Fibroblast of lung (primary cell): ENCODE data around the gene ZDHHC3. TPM values are rescaled to one million over a fixed set of nuclear protein-coding genes. Genes with fewer than 3 reads are reported as not detected.

ENCODE experiments used
- DNase-seq, 2 donors: peaks; one replicate each; pipeline versions ENCODE4 v3.0.0 to v3.0.0-alpha.2; 2010; ENCODE audit warnings: low read depth in 2 of 2
- H2AFZ ChIP-seq: 2 replicates; pipeline ENCODE4 v1.5.1; 2012; ENCODE audit warnings: low read length, control low read depth, inconsistent platforms
- H3K27ac ChIP-seq: 2 replicates; pipeline ENCODE4 v1.5.1; 2011; ENCODE audit warnings: low read length, control low read depth; ENCODE audit not compliant: insufficient read depth
- H3K27me3 ChIP-seq: 2 replicates; pipeline ENCODE4 v1.5.1; 2011; ENCODE audit warnings: mild to moderate bottlenecking, low read length; ENCODE audit not compliant: control insufficient read depth, insufficient read depth
- H3K36me3 ChIP-seq: 2 replicates; pipeline ENCODE4 v1.5.1; 2011; ENCODE audit warnings: low read length; ENCODE audit not compliant: control insufficient read depth, insufficient read depth
- H3K4me1 ChIP-seq: 2 replicates; pipeline ENCODE4 v1.5.1; 2011; ENCODE audit warnings: low read length; ENCODE audit not compliant: control insufficient read depth, insufficient read depth; ENCODE audit errors: extremely low read depth
- H3K4me2 ChIP-seq: 2 replicates; pipeline ENCODE4 v1.5.1; 2011; ENCODE audit warnings: low read length, control low read depth; ENCODE audit not compliant: insufficient read depth; ENCODE audit errors: extremely low read depth
- H3K4me3 ChIP-seq, 4 experiments: fragments of 200-600 bp in 1 of 4; sonication (generic) in 1 of 4; replicated peaks in 1 of 4; 2 replicates each; pipeline ENCODE4 v1.5.1; 2011 to 2016; ENCODE audit warnings: low read length in 4 of 4, low read depth in 3 of 4, mild to moderate bottlenecking in 3 of 4, control low read depth in 2 of 4, inconsistent platforms in 1 of 4, mixed read lengths in 1 of 4; ENCODE audit not compliant: insufficient read depth in 1 of 4; ENCODE audit errors: control extremely low read depth in 1 of 4
- H3K79me2 ChIP-seq: 2 replicates; pipeline ENCODE4 v1.5.1; 2012; ENCODE audit warnings: mild to moderate bottlenecking, low read length, inconsistent platforms; ENCODE audit not compliant: control insufficient read depth, insufficient read depth
- H3K9ac ChIP-seq: 2 replicates; pipeline ENCODE4 v1.5.1; 2011; ENCODE audit warnings: mild to moderate bottlenecking, low read length, control low read depth; ENCODE audit not compliant: insufficient read depth
- H3K9me3 ChIP-seq: 2 replicates; pipeline ENCODE4 v1.5.1; 2012; ENCODE audit warnings: low read depth, low read length; ENCODE audit not compliant: control insufficient read depth, insufficient read depth
- H4K20me1 ChIP-seq: 2 replicates; pipeline ENCODE4 v1.5.1; 2011; ENCODE audit warnings: low read length; ENCODE audit not compliant: control insufficient read depth, insufficient read depth; ENCODE audit errors: extremely low read depth
- EZH2 ChIP-seq: IDR thresholded peaks from 2 replicates; pipeline ENCODE4 v1.5.1; 2012; ENCODE audit warnings: low read length, control low read depth, mild to moderate bottlenecking; ENCODE audit errors: missing control alignments
- polyA plus RNA-seq, 2 donors: library from polyadenylated mRNA; depleted of rRNA in 1 of 2; stranded (reverse) in 1 of 2; unstranded in 1 of 2; fragments of >200 nt; gene quantifications; 2 replicates each; pipeline ENCODE4 v1.2.1, GENCODE V29; 2011 to 2012; ENCODE audit warnings: missing spikeins in 1 of 2
- total RNA-seq: library from RNA; depleted of rRNA; stranded (reverse); fragments of >200 nt; gene quantifications from 2 replicates; pipeline ENCODE4 v1.2.1, GENCODE V29; 2014
- TF ChIP-seq, protein P1 (sequence below), 2 donors: IDR thresholded peaks in 1 of 2; conservative IDR thresholded peaks in 1 of 2; 1 replicate in 1 of 2; 2 replicates in 1 of 2; pipeline ENCODE4 v1.5.1; 2011 to 2012; ENCODE audit warnings: low read length in 2 of 2, control low read depth in 1 of 2, inconsistent platforms in 1 of 2, low read depth in 1 of 2, mild to moderate bottlenecking in 1 of 2

Gene ZDHHC3
- total and polyA plus RNA-seq, 2 donors (not counting 1 experiment from before 2014, with no cell fraction given) = 53.2 to 126 TPM

DNA sequence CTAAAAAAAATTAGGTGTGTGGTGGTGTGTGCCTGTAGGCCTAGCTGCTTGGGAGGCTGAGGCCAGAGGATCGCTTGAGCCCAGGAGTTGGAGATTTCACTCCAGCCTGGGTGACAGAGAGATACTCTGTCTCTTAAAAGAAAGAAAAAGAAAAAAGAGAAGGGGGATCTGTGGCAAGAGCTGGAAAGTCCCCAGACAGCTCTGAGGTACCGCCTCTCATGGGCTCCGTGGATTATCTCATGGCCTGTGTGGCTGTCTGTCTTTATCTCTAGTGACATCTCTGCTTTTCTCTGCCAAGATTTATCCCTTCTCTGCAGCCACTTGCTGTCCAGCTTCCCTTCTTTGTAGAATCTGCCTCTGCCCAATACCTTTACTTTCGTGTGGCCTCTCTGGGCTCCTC, 5.8 kb upstream of the ZDHHC3 start:
- no peak for TF ChIP-seq EZH2
- TF ChIP-seq, protein P1, sequence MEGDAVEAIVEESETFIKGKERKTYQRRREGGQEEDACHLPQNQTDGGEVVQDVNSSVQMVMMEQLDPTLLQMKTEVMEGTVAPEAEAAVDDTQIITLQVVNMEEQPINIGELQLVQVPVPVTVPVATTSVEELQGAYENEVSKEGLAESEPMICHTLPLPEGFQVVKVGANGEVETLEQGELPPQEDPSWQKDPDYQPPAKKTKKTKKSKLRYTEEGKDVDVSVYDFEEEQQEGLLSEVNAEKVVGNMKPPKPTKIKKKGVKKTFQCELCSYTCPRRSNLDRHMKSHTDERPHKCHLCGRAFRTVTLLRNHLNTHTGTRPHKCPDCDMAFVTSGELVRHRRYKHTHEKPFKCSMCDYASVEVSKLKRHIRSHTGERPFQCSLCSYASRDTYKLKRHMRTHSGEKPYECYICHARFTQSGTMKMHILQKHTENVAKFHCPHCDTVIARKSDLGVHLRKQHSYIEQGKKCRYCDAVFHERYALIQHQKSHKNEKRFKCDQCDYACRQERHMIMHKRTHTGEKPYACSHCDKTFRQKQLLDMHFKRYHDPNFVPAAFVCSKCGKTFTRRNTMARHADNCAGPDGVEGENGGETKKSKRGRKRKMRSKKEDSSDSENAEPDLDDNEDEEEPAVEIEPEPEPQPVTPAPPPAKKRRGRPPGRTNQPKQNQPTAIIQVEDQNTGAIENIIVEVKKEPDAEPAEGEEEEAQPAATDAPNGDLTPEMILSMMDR (conservative IDR thresholded peaks at IDR 0.05 in 1 of 2, IDR thresholded peaks at IDR 0.05 in 1 of 2; ENCODE audit: low read depth in 1 of 2, low read length in 2 of 2) = no peak
- DNase-seq = no peak
- no peaks in the 10 kb centered on the region for H3K9me3 ChIP-seq

DNA sequence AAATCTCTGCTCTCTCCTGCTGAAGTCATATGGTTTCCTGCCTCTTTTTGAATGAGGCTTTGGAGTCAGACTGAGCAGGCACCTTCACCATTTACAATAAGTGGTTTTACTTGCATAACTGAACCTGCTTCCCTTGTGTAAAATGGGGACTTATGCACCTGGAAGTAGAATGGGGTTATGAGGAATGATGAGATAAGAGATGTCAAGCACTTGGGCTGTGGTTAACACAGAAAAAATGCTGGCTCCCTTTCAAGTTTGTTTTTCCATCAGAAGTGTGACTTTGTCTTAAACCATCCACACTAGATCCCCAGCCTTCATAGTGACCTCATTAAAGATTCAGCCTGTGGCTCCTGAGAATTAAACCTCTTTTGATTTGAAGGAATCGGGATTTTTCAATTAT, 5.2 kb upstream of the ZDHHC3 start:
- H3K9ac ChIP-seq = no peak overlapping the region
- H3K36me3 ChIP-seq = peaks cover 1% of the 10 kb centered on the region
- H4K20me1 ChIP-seq = no peaks in the 10 kb centered on the region
- H3K4me2 ChIP-seq = no peak overlapping the region
- H3K4me1 ChIP-seq = peaks cover 3% of the 10 kb centered on the region
- H3K4me3 ChIP-seq = no peak overlapping the region
- TF ChIP-seq EZH2 = no peak
- DNase-seq = peak in 1 of 2 donors; percentile 68
- H2AFZ ChIP-seq = no peak overlapping the region
- H3K9me3 ChIP-seq = no peaks in the 10 kb centered on the region
- no peak overlapping the region for H3K27ac ChIP-seq
- no peaks in the 10 kb centered on the region for H3K27me3 ChIP-seq
- peaks cover 51% of the 10 kb centered on the region for H3K79me2 ChIP-seq

More for the DNA sequence above, 5.8 kb upstream of the ZDHHC3 start:
- H3K79me2 ChIP-seq = peaks cover 47% of the 10 kb centered on the region
- H3K9ac ChIP-seq = no peak overlapping the region
- H3K27ac ChIP-seq = no peak overlapping the region
- H3K4me3 ChIP-seq = no peak overlapping the region
- H3K4me1 ChIP-seq = peaks cover 3% of the 10 kb centered on the region
- no peak overlapping the region for H2AFZ ChIP-seq
- no peaks in the 10 kb centered on the region for H3K27me3 ChIP-seq
- H4K20me1 ChIP-seq = no peaks in the 10 kb centered on the region
- H3K36me3 ChIP-seq = peaks cover 1% of the 10 kb centered on the region
- no peak overlapping the region for H3K4me2 ChIP-seq

DNA sequence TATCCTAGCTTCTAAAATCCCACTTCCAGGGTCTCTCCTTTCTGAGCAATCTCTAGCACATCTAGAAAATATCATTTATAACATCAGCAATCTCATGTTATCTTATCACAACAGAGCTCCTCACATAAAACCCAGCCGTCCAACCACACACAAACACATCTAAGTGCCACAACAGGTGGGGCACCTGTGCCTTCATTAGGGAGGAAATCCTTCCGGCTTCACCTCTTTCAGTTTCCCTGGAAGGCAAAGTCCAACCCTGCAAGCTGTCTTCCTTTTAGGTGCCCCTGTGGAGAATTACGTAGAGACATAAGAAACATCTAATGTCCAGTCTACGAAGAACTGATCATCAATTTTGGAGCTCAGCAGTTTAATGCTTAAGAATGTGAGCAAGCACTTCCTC, 1.6 kb downstream of the ZDHHC3 start:
- no peak overlapping the region for H2AFZ ChIP-seq
- peaks cover 8% of the 10 kb centered on the region for H3K4me1 ChIP-seq
- H3K79me2 ChIP-seq = peaks cover 69% of the 10 kb centered on the region
- peak overlapping the region; percentile 55 for H3K4me2 ChIP-seq
- H3K36me3 ChIP-seq = peaks cover 1% of the 10 kb centered on the region
- H3K9me3 ChIP-seq = no peaks in the 10 kb centered on the region
- H3K9ac ChIP-seq = no peak overlapping the region
- TF ChIP-seq EZH2 = no peak
- TF ChIP-seq, protein P1 (conservative IDR thresholded peaks at IDR 0.05 in 1 of 2, IDR thresholded peaks at IDR 0.05 in 1 of 2; ENCODE audit: low read depth in 1 of 2, low read length in 2 of 2) = no peak
- H4K20me1 ChIP-seq = no peaks in the 10 kb centered on the region
- no peak overlapping the region for H3K27ac ChIP-seq
- H3K4me3 ChIP-seq = peak overlapping the region; percentile 61 to 92 (median 76)
- DNase-seq = no peak
- no peaks in the 10 kb centered on the region for H3K27me3 ChIP-seq
